Stimulated activated CD8-positive, alpha-beta memory T cell treated with anti-CD3 and anti-CD28 coated beads, Interleukin-7, amount 100 ng/mL, for 1 hour (primary cell): ENCODE measurements around the gene PLPP3.
"Not testable (repeated sequence)": the region's sequence is repeated elsewhere in the genome, so short reads cannot be mapped to it uniquely, and the experiment has no call there.

Source experiments
- DNase-seq, 2 donors: peaks; one replicate each; pipeline ENCODE4 v3.0.0-alpha.2; 2020; ENCODE audit warnings: low read depth in 2 of 2

Gene PLPP3

GRCh38 chr1:56578963-56579875 lies at the start of gene PLPP3:
PLPP3 (minus strand) TSS chr1:56579563; CDS start chr1:56579016, 547 bp downstream.
- no peak for DNase-seq

GRCh38 chr1:56627636-56628039 lies 48.3 kb upstream of the PLPP3 start:
- no peak for DNase-seq

GRCh38 chr1:56627019-56627635 lies 47.8 kb upstream of the PLPP3 start:
- DNase-seq, result no peak

- no peak for DNase-seq
Observed at GRCh38 chr1:56626546-56626945, 47.2 kb upstream of the PLPP3 start.

GRCh38 chr1:56625819-56626440 lies 46.6 kb upstream of the PLPP3 start:
- no peak for DNase-seq

GRCh38 chr1:56617141-56617540 lies 37.8 kb upstream of the PLPP3 start:
- no peak for DNase-seq

GRCh38 chr1:56610770-56611169 lies 31.4 kb upstream of the PLPP3 start:
- DNase-seq, result not testable (repeated sequence)

GRCh38 chr1:56610097-56610496 lies 30.7 kb upstream of the PLPP3 start:
- not testable (repeated sequence) for DNase-seq

- not testable (repeated sequence) for DNase-seq
Observed at GRCh38 chr1:56595397-56596191, 16.2 kb upstream of the PLPP3 start.

GRCh38 chr1:56591909-56592308 lies 12.5 kb upstream of the PLPP3 start:
- no peak for DNase-seq

- no peak for DNase-seq
Observed at GRCh38 chr1:56590520-56591011, 11.2 kb upstream of the PLPP3 start.

- DNase-seq, result no peak
Observed at GRCh38 chr1:56589369-56589768, 10.0 kb upstream of the PLPP3 start.

- no peak for DNase-seq
Observed at GRCh38 chr1:56586502-56586901, 7.1 kb upstream of the PLPP3 start.

GRCh38 chr1:56585985-56586384 lies 6.6 kb upstream of the PLPP3 start:
- DNase-seq, result no peak

- DNase-seq, result no peak
Observed at GRCh38 chr1:56584910-56585528, 5.7 kb upstream of the PLPP3 start.

GRCh38 chr1:56583957-56584468 lies 4.7 kb upstream of the PLPP3 start:
- DNase-seq, result no peak

- DNase-seq, result no peak
Observed at GRCh38 chr1:56580771-56581170, 1.4 kb upstream of the PLPP3 start.

GRCh38 chr1:56578138-56578962 lies 1.0 kb downstream of the PLPP3 start:
- DNase-seq, result no peak

- DNase-seq, result no peak
Observed at GRCh38 chr1:56577406-56578137, 1.8 kb downstream of the PLPP3 start.
